ENCODE results near the gene MYCT1. TPM values are rescaled to one million over a fixed set of nuclear protein-coding genes. Genes with fewer than 3 reads are reported as not detected.

MYCT1 gene
- total and polyA plus RNA-seq, 2 donors from 2014 or later, result 6.4 to 14.2 TPM

GRCh38 chr6:152723398-152723797, 25.7 kb downstream of the MYCT1 start:
- Histone ChIP-seq H3K9me3 (ENCODE audit: control insufficient read depth in 2 of 3, insufficient read depth in 1 of 3, low read length in 3 of 3) (no peaks in the 10 kb centered on the region), H3K9ac (ENCODE audit: low read length in 3 of 3) (no peak overlapping the region), H3K4me3 (ENCODE audit: low read length in 3 of 3) (no peak overlapping the region), H3K27me3 (ENCODE audit: control insufficient read depth, insufficient read depth, low read length) (no peaks in the 10 kb centered on the region), H3K36me3 (ENCODE audit: control insufficient read depth in 2 of 3, insufficient read depth in 3 of 3, low read length in 3 of 3) (no peaks in the 10 kb centered on the region), H3K4me1 (ENCODE audit: control insufficient read depth in 2 of 3, insufficient read depth in 2 of 3, low read depth in 1 of 3, low read length in 3 of 3) (no peaks in the 10 kb centered on the region), H3K27ac (ENCODE audit: low read depth in 2 of 2, low read length in 2 of 2) (no peak overlapping the region)
- intact Hi-C loops (cut with DNase I), result no loop called here
- no peak for TF ChIP-seq CTCF (IDR thresholded peaks at IDR 0.05; ENCODE audit: borderline replicate concordance, extremely low read depth, insufficient read depth)
- DNase-seq (no peak), FAIRE-seq (no peak)

- no peak overlapping the region for H3K27ac ChIP-seq (ENCODE audit: low read depth in 2 of 2, low read length in 2 of 2)
- no peak for DNase-seq
- H3K36me3 ChIP-seq (ENCODE audit: control insufficient read depth in 2 of 3, insufficient read depth in 3 of 3, low read length in 3 of 3), result no peaks in the 10 kb centered on the region
- H3K4me3 ChIP-seq (ENCODE audit: low read length in 3 of 3), result no peak overlapping the region
- intact Hi-C loops (cut with DNase I), result no loop called here
- H3K9ac ChIP-seq (ENCODE audit: low read length in 3 of 3), result no peak overlapping the region
- TF ChIP-seq CTCF (IDR thresholded peaks at IDR 0.05; ENCODE audit: borderline replicate concordance, extremely low read depth, insufficient read depth), result no peak
- H3K9me3 ChIP-seq (ENCODE audit: control insufficient read depth in 2 of 3, insufficient read depth in 1 of 3, low read length in 3 of 3), result no peaks in the 10 kb centered on the region
- H3K4me1 ChIP-seq (ENCODE audit: control insufficient read depth in 2 of 3, insufficient read depth in 2 of 3, low read depth in 1 of 3, low read length in 3 of 3), result no peaks in the 10 kb centered on the region
- no peak for FAIRE-seq
- no peaks in the 10 kb centered on the region for H3K27me3 ChIP-seq (ENCODE audit: control insufficient read depth, insufficient read depth, low read length)
These were observed 28.6 kb downstream of the MYCT1 start for GRCh38 chr6:152726313-152726712.

GRCh38 chr6:152727507-152727906, 29.8 kb downstream of the MYCT1 start:
- Histone ChIP-seq H3K27ac (ENCODE audit: low read depth in 2 of 2, low read length in 2 of 2) (no peak overlapping the region), H3K4me3 (ENCODE audit: low read length in 3 of 3) (no peak overlapping the region), H3K9ac (ENCODE audit: low read length in 3 of 3) (no peak overlapping the region), H3K9me3 (ENCODE audit: control insufficient read depth in 2 of 3, insufficient read depth in 1 of 3, low read length in 3 of 3) (no peaks in the 10 kb centered on the region), H3K27me3 (ENCODE audit: control insufficient read depth, insufficient read depth, low read length) (no peaks in the 10 kb centered on the region), H3K4me1 (ENCODE audit: control insufficient read depth in 2 of 3, insufficient read depth in 2 of 3, low read depth in 1 of 3, low read length in 3 of 3) (no peaks in the 10 kb centered on the region), H3K36me3 (ENCODE audit: control insufficient read depth in 2 of 3, insufficient read depth in 3 of 3, low read length in 3 of 3) (no peaks in the 10 kb centered on the region)
- DNase-seq (no peak), FAIRE-seq (no peak)
- no peak for TF ChIP-seq CTCF (IDR thresholded peaks at IDR 0.05; ENCODE audit: borderline replicate concordance, extremely low read depth, insufficient read depth)
- intact Hi-C loops (cut with DNase I), result no loop called here

GRCh38 chr6:152734630-152735029, 36.9 kb downstream of the MYCT1 start:
- no peaks in the 10 kb centered on the region for H3K4me1 ChIP-seq (ENCODE audit: control insufficient read depth in 2 of 3, insufficient read depth in 2 of 3, low read depth in 1 of 3, low read length in 3 of 3)
- H3K4me3 ChIP-seq (ENCODE audit: low read length in 3 of 3), result no peak overlapping the region
- FAIRE-seq (no peak), DNase-seq (no peak)
- no peak overlapping the region for H3K27ac ChIP-seq (ENCODE audit: low read depth in 2 of 2, low read length in 2 of 2)
- no peaks in the 10 kb centered on the region for H3K27me3 ChIP-seq (ENCODE audit: control insufficient read depth, insufficient read depth, low read length)
- TF ChIP-seq CTCF (IDR thresholded peaks at IDR 0.05; ENCODE audit: borderline replicate concordance, extremely low read depth, insufficient read depth), result no peak
- no peaks in the 10 kb centered on the region for H3K9me3 ChIP-seq (ENCODE audit: control insufficient read depth in 2 of 3, insufficient read depth in 1 of 3, low read length in 3 of 3)
- H3K9ac ChIP-seq (ENCODE audit: low read length in 3 of 3), result no peak overlapping the region
- H3K36me3 ChIP-seq (ENCODE audit: control insufficient read depth in 2 of 3, insufficient read depth in 3 of 3, low read length in 3 of 3), result no peaks in the 10 kb centered on the region
- intact Hi-C loops (cut with DNase I), result no loop called here

Data from kidney (tissue), 14 donors.